KMS-11 (cell line): ENCODE data around the gene DLL1.

ENCODE experiments used
- H2AFZ ChIP-seq: fragments of 200-600 bp; sonication (generic); 2 replicates; pipeline ENCODE4 v1.6.1; 2016; ENCODE audit warnings: antibody characterized with exemption, mixed run types, low read depth
- H3K27ac ChIP-seq: fragments of 200-600 bp; sonication (generic); 2 replicates; pipeline ENCODE4 v1.6.1; 2016; ENCODE audit warnings: mild to moderate bottlenecking, mixed run types
- H3K27me3 ChIP-seq: fragments of 200-600 bp; sonication (generic); 2 replicates; pipeline ENCODE4 v1.6.1; 2017; ENCODE audit warnings: mild to moderate bottlenecking, low read depth, mixed run types, moderate library complexity; ENCODE audit not compliant: insufficient read depth
- H3K36me3 ChIP-seq: fragments of 200-600 bp; sonication (generic); 2 replicates; pipeline ENCODE4 v1.6.1; 2017; ENCODE audit warnings: mild to moderate bottlenecking, mixed run types; ENCODE audit not compliant: insufficient read depth
- H3K4me1 ChIP-seq: fragments of 200-600 bp; sonication (generic); 2 replicates; pipeline ENCODE4 v1.6.1; 2016; ENCODE audit warnings: mild to moderate bottlenecking, low read depth, mixed run types; ENCODE audit not compliant: poor library complexity, severe bottlenecking
- H3K4me2 ChIP-seq: fragments of 200-600 bp; sonication (generic); 2 replicates; pipeline ENCODE4 v1.7.0; 2016; ENCODE audit warnings: mild to moderate bottlenecking, mixed run types
- H3K4me3 ChIP-seq: fragments of 200-600 bp; sonication (generic); IDR thresholded peaks from 2 replicates; pipeline ENCODE4 v1.6.1; 2017; ENCODE audit warnings: low read depth, low read length, mixed read lengths; ENCODE audit not compliant: insufficient read depth
- H3K79me2 ChIP-seq: fragments of 200-600 bp; sonication (generic); 2 replicates; pipeline ENCODE4 v1.6.1; 2016; ENCODE audit warnings: low read depth, mixed run types; ENCODE audit not compliant: insufficient read depth
- H3K9ac ChIP-seq: fragments of 200-600 bp; sonication (generic); 2 replicates; pipeline ENCODE4 v1.6.1; 2016; ENCODE audit warnings: mild to moderate bottlenecking, mixed run types
- H4K20me1 ChIP-seq: fragments of 200-600 bp; sonication (generic); 2 replicates; pipeline ENCODE4 v1.6.1; 2016; ENCODE audit warnings: mild to moderate bottlenecking, mixed run types; ENCODE audit not compliant: insufficient read depth
- CTCF ChIP-seq: fragments of 200-600 bp; sonication (generic); conservative IDR thresholded peaks from 2 replicates; pipeline ENCODE4 v1.6.1; 2017; ENCODE audit warnings: low read depth, mild to moderate bottlenecking, antibody characterized with exemption, low read length, moderate library complexity, mixed read lengths

Gene DLL1

GRCh38 chr6:170273191-170273590 is 17.7 kb downstream of the DLL1 start:
- no peaks in the 10 kb centered on the region for H3K36me3 ChIP-seq
- no peaks in the 10 kb centered on the region for H3K4me1 ChIP-seq
- no peak for TF ChIP-seq CTCF
- no peak overlapping the region for H2AFZ ChIP-seq
- H3K27ac ChIP-seq, result no peak overlapping the region
- H3K4me2 ChIP-seq, result no peak overlapping the region
- H3K27me3 ChIP-seq, result peaks cover 40% of the 10 kb centered on the region
- H4K20me1 ChIP-seq, result no peaks in the 10 kb centered on the region
- H3K9ac ChIP-seq, result no peak overlapping the region
- no peak overlapping the region for H3K4me3 ChIP-seq
- no peaks in the 10 kb centered on the region for H3K79me2 ChIP-seq

- Histone ChIP-seq H3K4me2 (no peak overlapping the region), H3K9ac (no peak overlapping the region), H3K79me2 (no peaks in the 10 kb centered on the region), H3K4me1 (no peaks in the 10 kb centered on the region), H2AFZ (no peak overlapping the region), H3K36me3 (no peaks in the 10 kb centered on the region), H3K4me3 (no peak overlapping the region), H3K27ac (no peak overlapping the region), H3K27me3 (peaks cover 40% of the 10 kb centered on the region), H4K20me1 (no peaks in the 10 kb centered on the region)
- no peak for TF ChIP-seq CTCF
Measured at GRCh38 chr6:170272341-170273065, 18.4 kb downstream of the DLL1 start.

GRCh38 chr6:170271771-170272314 is 19.0 kb downstream of the DLL1 start:
- no peak overlapping the region for H3K9ac ChIP-seq
- no peak overlapping the region for H3K4me3 ChIP-seq
- H3K4me2 ChIP-seq, result no peak overlapping the region
- H3K4me1 ChIP-seq, result no peaks in the 10 kb centered on the region
- H3K36me3 ChIP-seq, result no peaks in the 10 kb centered on the region
- H3K27ac ChIP-seq, result no peak overlapping the region
- TF ChIP-seq CTCF, result no peak
- H2AFZ ChIP-seq, result no peak overlapping the region
- H4K20me1 ChIP-seq, result no peaks in the 10 kb centered on the region
- H3K27me3 ChIP-seq, result peaks cover 40% of the 10 kb centered on the region
- H3K79me2 ChIP-seq, result no peaks in the 10 kb centered on the region

GRCh38 chr6:170270984-170271593 is 19.8 kb downstream of the DLL1 start:
- H3K36me3 ChIP-seq, result no peaks in the 10 kb centered on the region
- H3K27me3 ChIP-seq, result peaks cover 37% of the 10 kb centered on the region
- no peak overlapping the region for H3K4me3 ChIP-seq
- no peaks in the 10 kb centered on the region for H3K79me2 ChIP-seq
- no peak overlapping the region for H3K27ac ChIP-seq
- H4K20me1 ChIP-seq, result no peaks in the 10 kb centered on the region
- TF ChIP-seq CTCF, result no peak
- no peaks in the 10 kb centered on the region for H3K4me1 ChIP-seq
- no peak overlapping the region for H2AFZ ChIP-seq
- H3K9ac ChIP-seq, result no peak overlapping the region
- H3K4me2 ChIP-seq, result no peak overlapping the region
